ENCODE results near the gene MRPL2.
"Not testable (repeated sequence)": the region's sequence is repeated elsewhere in the genome, so short reads cannot be mapped to it uniquely, and the experiment has no call there.

MRPL2 gene

DNA sequence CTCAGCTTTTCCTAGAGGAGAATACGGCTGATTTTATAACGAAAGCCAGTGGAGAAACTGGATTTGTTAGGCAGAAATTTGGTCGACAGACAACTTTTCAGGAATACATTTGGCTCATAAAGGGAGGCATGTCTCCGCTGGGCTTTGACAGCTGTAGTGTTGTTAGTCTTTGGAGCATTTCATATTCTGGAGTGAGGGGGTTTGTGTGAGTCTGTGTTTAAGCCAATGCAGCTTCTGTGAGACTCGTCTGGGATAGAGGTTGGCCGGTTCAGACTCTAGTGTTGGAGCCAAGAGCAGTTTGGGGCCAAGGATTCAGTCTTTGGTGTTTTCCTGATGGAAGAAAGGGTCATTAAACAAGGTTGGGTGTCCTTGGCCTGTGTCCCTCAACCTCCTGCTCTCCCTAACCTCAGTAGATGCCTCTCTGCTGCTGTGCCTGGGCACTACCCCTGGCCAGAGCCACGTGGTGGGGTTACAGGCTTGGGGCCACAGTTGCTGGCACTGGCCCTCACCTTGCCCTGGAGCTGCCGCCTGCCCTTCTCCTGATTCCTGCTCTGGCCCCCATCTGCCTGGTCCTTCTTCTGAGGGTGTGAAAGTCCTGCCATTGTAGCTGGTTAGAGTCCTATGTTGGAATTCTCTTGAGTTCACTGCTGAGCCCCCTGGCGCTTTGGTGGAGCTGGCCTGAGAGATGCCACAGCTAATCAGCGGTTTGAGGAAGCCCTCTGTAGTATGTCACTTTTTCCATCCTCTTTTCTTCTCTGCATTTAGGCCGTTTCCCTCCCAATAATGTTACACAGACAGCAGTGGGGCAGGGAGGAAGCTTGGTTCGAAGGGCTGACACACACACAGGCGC, 23.8 kb upstream of the MRPL2 start:
- DNase-seq, result no peak
- peaks cover 0 to 2% (median under 1%) of the 10 kb centered on the region in 4 experiments for H3K4me1 ChIP-seq (ENCODE audit: control extremely low read depth in 1 of 4, control insufficient read depth in 4 of 4, insufficient read depth in 4 of 4, low read length in 3 of 4)
- 93% methylated on average over 10 of the region's 13 CpGs for WGBS (ENCODE audit: insufficient coverage)
- no peaks in the 10 kb centered on the region for H3K36me3 ChIP-seq (ENCODE audit: control insufficient read depth in 4 of 4, insufficient read depth in 4 of 4, low read length in 3 of 4)
- no peaks in the 10 kb centered on the region for H3K27me3 ChIP-seq (replicated peaks in 2 of 5; ENCODE audit: control insufficient read depth in 4 of 5, insufficient read depth in 5 of 5, low read length in 4 of 5)
- H3K9me3 ChIP-seq (ENCODE audit: control extremely low read depth in 1 of 5, control insufficient read depth in 4 of 5, insufficient read depth in 2 of 5, low read depth in 1 of 5, low read length in 4 of 5), result no peaks in the 10 kb centered on the region
- H3K27ac ChIP-seq (ENCODE audit: insufficient read depth in 1 of 2, low read depth in 1 of 2, low read length in 2 of 2, poor library complexity in 1 of 2, severe bottlenecking in 2 of 2), result no peak overlapping the region
- ChIA-PET CTCF (interaction anchor here (1.0 to 2.0 kb wide), 7 partner anchors 8 to 129 kb away, joined by 3 to 7 read pairs (median 5); partner anchors contain the start of gene CUL7), POLR2A (no interaction called here)
- H3K4me3 ChIP-seq (ENCODE audit: control insufficient read depth in 1 of 7, extremely low read depth in 1 of 7, insufficient read depth in 4 of 7, low read depth in 2 of 7, low read length in 6 of 7), result no peak overlapping the region

DNA sequence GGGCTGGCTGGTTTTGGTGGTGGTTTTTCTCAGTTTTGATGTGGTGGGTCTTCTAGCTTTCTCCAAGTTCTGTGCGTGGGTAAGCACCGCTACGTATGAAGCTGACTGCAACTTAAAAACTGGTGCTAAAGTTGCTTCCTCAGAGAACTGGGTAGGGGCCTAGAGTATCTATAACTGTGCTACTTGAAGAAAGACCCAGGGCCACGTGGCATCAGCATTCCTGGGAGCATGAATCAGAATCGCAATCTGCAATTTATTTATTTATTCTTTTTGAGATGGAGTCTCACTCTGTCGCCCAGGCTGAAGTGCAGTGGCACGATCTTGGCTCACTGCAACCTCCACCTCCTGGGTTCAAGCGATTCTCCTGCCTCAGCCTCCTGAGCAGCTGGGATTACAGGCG, 22.7 kb upstream of the MRPL2 start:
- H3K27me3 ChIP-seq (replicated peaks in 2 of 5; ENCODE audit: control insufficient read depth in 4 of 5, insufficient read depth in 5 of 5, low read length in 4 of 5); H3K27ac ChIP-seq (ENCODE audit: insufficient read depth in 1 of 2, low read depth in 1 of 2, low read length in 2 of 2, poor library complexity in 1 of 2, severe bottlenecking in 2 of 2); DNase-seq; POLR2A ChIA-PET; H3K9me3 ChIP-seq (ENCODE audit: control extremely low read depth in 1 of 5, control insufficient read depth in 4 of 5, insufficient read depth in 2 of 5, low read depth in 1 of 5, low read length in 4 of 5); H3K4me3 ChIP-seq (ENCODE audit: control insufficient read depth in 1 of 7, extremely low read depth in 1 of 7, insufficient read depth in 4 of 7, low read depth in 2 of 7, low read length in 6 of 7); H3K36me3 ChIP-seq (ENCODE audit: control insufficient read depth in 4 of 4, insufficient read depth in 4 of 4, low read length in 3 of 4): not testable (repeated sequence)
- CTCF ChIA-PET, result interaction anchor here (1.2 to 2.0 kb wide), 6 partner anchors 8 to 130 kb away, joined by 3 to 6 read pairs (median 4); no protein-coding TSS in a partner anchor
- H3K4me1 ChIP-seq (ENCODE audit: control extremely low read depth in 1 of 4, control insufficient read depth in 4 of 4, insufficient read depth in 4 of 4, low read length in 3 of 4), result peaks cover 0 to 13% (median 11%) of the 10 kb centered on the region in 4 experiments
- 95% methylated on average over 8 of the region's 9 CpGs for WGBS (ENCODE audit: insufficient coverage)

DNA sequence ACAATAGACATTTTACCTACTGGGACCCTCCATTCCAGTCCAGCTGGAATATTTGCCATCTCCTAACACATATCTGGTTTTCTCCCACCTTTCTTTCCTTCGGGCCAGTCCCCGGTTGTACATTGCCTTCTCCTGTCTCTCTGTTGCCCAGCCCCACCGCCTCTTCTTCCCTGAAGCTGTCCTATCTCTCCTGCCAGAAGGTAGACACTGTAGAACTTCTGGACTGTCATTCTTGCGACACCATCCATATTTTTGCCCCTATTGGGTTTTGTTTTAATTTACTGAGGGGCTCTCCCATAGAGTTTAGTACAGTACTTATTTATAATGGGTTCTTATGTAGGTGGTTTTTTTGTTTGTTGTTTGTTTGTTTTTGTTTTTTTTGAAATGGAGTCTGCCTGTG, 21.8 kb upstream of the MRPL2 start:
- no peaks in the 10 kb centered on the region for H3K9me3 ChIP-seq (ENCODE audit: control extremely low read depth in 1 of 5, control insufficient read depth in 4 of 5, insufficient read depth in 2 of 5, low read depth in 1 of 5, low read length in 4 of 5)
- no peak overlapping the region for H3K4me3 ChIP-seq (ENCODE audit: control insufficient read depth in 1 of 7, extremely low read depth in 1 of 7, insufficient read depth in 4 of 7, low read depth in 2 of 7, low read length in 6 of 7)
- POLR2A ChIA-PET, result no interaction called here
- WGBS (ENCODE audit: insufficient coverage), result 100% methylated on average over 2 of the region's 4 CpGs
- CTCF ChIA-PET, result interaction anchor here (1.5 kb wide), 1 partner anchor 9 kb away, joined by 3 read pairs; no protein-coding TSS in a partner anchor
- peaks cover 0 to 16% (median 13%) of the 10 kb centered on the region in 4 experiments for H3K4me1 ChIP-seq (ENCODE audit: control extremely low read depth in 1 of 4, control insufficient read depth in 4 of 4, insufficient read depth in 4 of 4, low read length in 3 of 4)
- no peaks in the 10 kb centered on the region for H3K36me3 ChIP-seq (ENCODE audit: control insufficient read depth in 4 of 4, insufficient read depth in 4 of 4, low read length in 3 of 4)
- no peaks in the 10 kb centered on the region for H3K27me3 ChIP-seq (replicated peaks in 2 of 5; ENCODE audit: control insufficient read depth in 4 of 5, insufficient read depth in 5 of 5, low read length in 4 of 5)
- DNase-seq, result no peak
- no peak overlapping the region for H3K27ac ChIP-seq (ENCODE audit: insufficient read depth in 1 of 2, low read depth in 1 of 2, low read length in 2 of 2, poor library complexity in 1 of 2, severe bottlenecking in 2 of 2)

DNA sequence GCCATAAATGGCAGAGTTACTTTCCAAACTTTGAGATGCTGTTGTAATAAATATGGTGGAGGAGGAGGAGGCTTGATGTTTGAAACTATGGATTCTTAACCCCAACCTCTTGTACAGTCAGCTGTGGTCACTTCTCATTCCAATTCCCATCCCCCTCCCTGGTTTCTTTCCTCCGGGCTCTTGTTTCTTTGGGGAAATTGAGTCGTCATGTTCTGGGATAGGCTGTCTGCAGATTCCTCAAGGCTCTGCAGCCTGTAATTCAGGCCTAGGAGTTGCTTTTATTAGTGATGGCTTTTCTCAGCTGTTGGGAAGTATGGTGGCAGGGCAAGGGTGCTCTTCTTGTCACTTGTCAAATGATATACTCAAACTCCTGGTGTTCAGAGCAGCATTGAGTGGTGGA, 19.5 kb upstream of the MRPL2 start:
- Histone ChIP-seq H3K27me3 (replicated peaks in 2 of 5; ENCODE audit: control insufficient read depth in 4 of 5, insufficient read depth in 5 of 5, low read length in 4 of 5) (no peaks in the 10 kb centered on the region), H3K27ac (ENCODE audit: insufficient read depth in 1 of 2, low read depth in 1 of 2, low read length in 2 of 2, poor library complexity in 1 of 2, severe bottlenecking in 2 of 2) (no peak overlapping the region), H3K4me3 (ENCODE audit: control insufficient read depth in 1 of 7, extremely low read depth in 1 of 7, insufficient read depth in 4 of 7, low read depth in 2 of 7, low read length in 6 of 7) (no peak overlapping the region), H3K4me1 (ENCODE audit: control extremely low read depth in 1 of 4, control insufficient read depth in 4 of 4, insufficient read depth in 4 of 4, low read length in 3 of 4) (peaks cover 0 to 25% (median 20%) of the 10 kb centered on the region in 4 experiments), H3K9me3 (ENCODE audit: control extremely low read depth in 1 of 5, control insufficient read depth in 4 of 5, insufficient read depth in 2 of 5, low read depth in 1 of 5, low read length in 4 of 5) (no peaks in the 10 kb centered on the region), H3K36me3 (ENCODE audit: control insufficient read depth in 4 of 4, insufficient read depth in 4 of 4, low read length in 3 of 4) (peaks cover 2 to 3% (median 2%) of the 10 kb centered on the region in 4 experiments)
- CTCF ChIA-PET, result interaction anchor here (1.0 kb wide), 1 partner anchor 1142 kb away, joined by 3 read pairs; no protein-coding TSS in a partner anchor
- WGBS (ENCODE audit: insufficient coverage), result no CpG with 5 or more reads among the region's 2 CpGs
- no peak for DNase-seq
- POLR2A ChIA-PET, result no interaction called here

DNA sequence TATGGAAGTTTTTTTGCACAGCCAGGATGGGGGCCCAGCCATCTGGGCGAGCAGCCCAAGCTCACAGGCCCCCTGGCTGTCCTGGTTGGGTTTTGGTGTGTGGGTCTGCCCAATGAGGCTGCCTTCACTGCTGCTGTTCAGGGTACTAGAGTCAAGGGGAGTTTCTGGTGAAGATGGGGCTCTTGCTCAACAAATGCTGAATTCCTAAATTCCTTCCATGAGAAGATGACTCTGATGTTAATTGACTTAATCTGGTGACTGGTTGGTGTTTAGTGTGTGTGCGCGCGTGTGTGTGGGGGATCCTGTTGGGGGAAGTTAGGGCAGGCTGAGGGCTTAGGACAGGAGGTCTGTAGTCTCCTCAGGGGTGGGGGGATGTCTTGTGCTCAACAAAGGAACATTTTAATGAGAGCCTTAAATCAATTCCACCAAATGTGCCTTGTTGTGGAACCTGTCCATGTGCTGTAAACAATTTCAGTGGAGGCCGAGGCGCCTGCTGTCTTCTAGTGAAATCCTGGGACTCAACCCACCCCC, 18.8 kb upstream of the MRPL2 start:
- Histone ChIP-seq H3K9me3 (ENCODE audit: control extremely low read depth in 1 of 5, control insufficient read depth in 4 of 5, insufficient read depth in 2 of 5, low read depth in 1 of 5, low read length in 4 of 5) (no peaks in the 10 kb centered on the region), H3K27me3 (replicated peaks in 2 of 5; ENCODE audit: control insufficient read depth in 4 of 5, insufficient read depth in 5 of 5, low read length in 4 of 5) (no peaks in the 10 kb centered on the region), H3K4me1 (ENCODE audit: control extremely low read depth in 1 of 4, control insufficient read depth in 4 of 4, insufficient read depth in 4 of 4, low read length in 3 of 4) (peaks cover 0 to 25% (median 20%) of the 10 kb centered on the region in 4 experiments), H3K27ac (ENCODE audit: insufficient read depth in 1 of 2, low read depth in 1 of 2, low read length in 2 of 2, poor library complexity in 1 of 2, severe bottlenecking in 2 of 2) (no peak overlapping the region), H3K36me3 (ENCODE audit: control insufficient read depth in 4 of 4, insufficient read depth in 4 of 4, low read length in 3 of 4) (peaks cover 3 to 5% (median 4%) of the 10 kb centered on the region in 4 experiments), H3K4me3 (ENCODE audit: control insufficient read depth in 1 of 7, extremely low read depth in 1 of 7, insufficient read depth in 4 of 7, low read depth in 2 of 7, low read length in 6 of 7) (peak overlapping the region in 1 of 7 experiments; percentile 94)
- WGBS (ENCODE audit: insufficient coverage), result 100% methylated on average over 2 of the region's 6 CpGs
- DNase-seq, result no peak
- POLR2A ChIA-PET, result no interaction called here
- CTCF ChIA-PET, result interaction anchor here (1.3 to 1.6 kb wide), 2 partner anchors 19 to 69 kb away, joined by 3 to 5 read pairs; no protein-coding TSS in a partner anchor

DNA sequence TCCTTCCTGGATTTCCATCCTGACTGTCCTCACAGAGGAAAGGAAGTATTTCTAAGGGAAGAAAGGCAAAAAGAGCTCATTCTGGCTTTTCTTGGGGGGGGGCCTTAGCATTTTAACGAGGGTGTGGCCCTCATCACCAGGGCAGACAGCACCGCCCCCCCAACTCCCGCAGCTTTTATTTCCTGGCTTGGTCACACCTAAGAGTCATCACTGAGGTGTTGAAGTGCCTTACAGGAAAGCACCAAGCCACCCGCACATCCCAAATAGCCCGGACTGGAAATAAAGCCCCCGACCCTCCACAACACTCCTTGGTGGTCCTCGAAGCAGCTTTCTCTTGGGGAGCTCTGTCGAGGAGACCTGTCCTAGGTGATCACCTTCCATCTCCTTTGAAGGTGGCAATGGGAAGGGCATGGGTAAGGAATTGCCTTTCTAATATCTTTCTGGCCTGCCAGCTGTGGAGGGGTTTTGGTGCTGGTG, 18.1 kb upstream of the MRPL2 start:
- H3K27ac ChIP-seq (ENCODE audit: insufficient read depth in 1 of 2, low read depth in 1 of 2, low read length in 2 of 2, poor library complexity in 1 of 2, severe bottlenecking in 2 of 2), result peak overlapping the region in 1 of 2 experiments; percentile 71
- H3K4me1 ChIP-seq (ENCODE audit: control extremely low read depth in 1 of 4, control insufficient read depth in 4 of 4, insufficient read depth in 4 of 4, low read length in 3 of 4), result peaks cover 0 to 25% (median 20%) of the 10 kb centered on the region in 4 experiments
- CTCF ChIA-PET, result interaction anchor here (0.8 to 1.7 kb wide), 6 partner anchors 15 to 68 kb away, joined by 3 to 5 read pairs (median 4); partner anchors contain the start of genes KLC4 and MRPL2
- no peaks in the 10 kb centered on the region for H3K9me3 ChIP-seq (ENCODE audit: control extremely low read depth in 1 of 5, control insufficient read depth in 4 of 5, insufficient read depth in 2 of 5, low read depth in 1 of 5, low read length in 4 of 5)
- H3K36me3 ChIP-seq (ENCODE audit: control insufficient read depth in 4 of 4, insufficient read depth in 4 of 4, low read length in 3 of 4), result peaks cover 3 to 10% (median 8%) of the 10 kb centered on the region in 4 experiments
- H3K4me3 ChIP-seq (ENCODE audit: control insufficient read depth in 1 of 7, extremely low read depth in 1 of 7, insufficient read depth in 4 of 7, low read depth in 2 of 7, low read length in 6 of 7), result peak overlapping the region; percentile 81 to 94 (median 90)
- POLR2A ChIA-PET, result no interaction called here
- 46% methylated on average over 4 of the region's 8 CpGs for WGBS (ENCODE audit: insufficient coverage)
- peak in 1 of 3 donors; percentile 33 for DNase-seq
- no peaks in the 10 kb centered on the region for H3K27me3 ChIP-seq (replicated peaks in 2 of 5; ENCODE audit: control insufficient read depth in 4 of 5, insufficient read depth in 5 of 5, low read length in 4 of 5)

Data from common myeloid progenitor, CD34-positive (primary cell).